ENCODE measurements around the gene ATG13. TPM values are rescaled to one million over a fixed set of nuclear protein-coding genes. Genes with fewer than 3 reads are reported as not detected.
A peak's percentile ranks its signal among the peaks of the same experiment; 100 is the strongest.

ATG13 gene
- polyA plus RNA-seq, result 21.1 and 28.5 TPM in 2 replicates
- polyA minus RNA-seq, result 54.8 and 59.4 TPM in 2 replicates

- Histone ChIP-seq H3K36me3 (ENCODE audit: insufficient read depth, low read length) (no peaks in the 10 kb centered on the region), H4K20me1 (ENCODE audit: insufficient read depth) (no peaks in the 10 kb centered on the region), H3K27me3 (ENCODE audit: insufficient read depth, low read depth, low read length) (no peaks in the 10 kb centered on the region), H3K9me3 (ENCODE audit: low read length) (no peaks in the 10 kb centered on the region), H3K9ac (ENCODE audit: low read length) (peak within 1 kb of the TSS; percentile 85), H3K79me2 (replicated peaks; ENCODE audit: insufficient read depth, low read length) (peaks cover 27% of the 10 kb centered on the region), H2AFZ (ENCODE audit: low read depth, low read length) (peak within 1 kb of the TSS; percentile 90), H3F3A (ENCODE audit: insufficient read depth, low read length, poor library complexity, severe bottlenecking) (no peaks in the 10 kb centered on the region), H3K27ac (ENCODE audit: low read length) (peak within 1 kb of the TSS; percentile 89), H3K4me2 (ENCODE audit: low read length) (peak within 1 kb of the TSS; percentile 100), H3K4me3 (ENCODE audit: low read length) (peak within 1 kb of the TSS; percentile 72), H3K9me2 (ENCODE audit: insufficient read depth, low read length) (no peaks in the 10 kb centered on the region)
- TF ChIP-seq POLR2AphosphoS5 (IDR thresholded peaks at IDR 0.05), result peak; percentile 81
- peak; percentile 73 for TF ChIP-seq SMC3 (conservative IDR thresholded peaks at IDR 0.05; ENCODE audit: poor library complexity)
- peak; percentile 51 for TF ChIP-seq TAF1 (IDR thresholded peaks at IDR 0.05; ENCODE audit: low read depth)
- peak; percentile 90 for TF ChIP-seq CTCF (IDR thresholded peaks at IDR 0.05; ENCODE audit: poor library complexity, severe bottlenecking)
- peak; percentile 99 for TF ChIP-seq EP300 (conservative IDR thresholded peaks at IDR 0.05; ENCODE audit: poor library complexity, severe bottlenecking)
- TF ChIP-seq EZH2 (IDR thresholded peaks at IDR 0.05; ENCODE audit: borderline replicate concordance, insufficient read depth, low read length, poor library complexity, severe bottlenecking), result no peak
- peak; percentile 69 for TF ChIP-seq MXI1 (conservative IDR thresholded peaks at IDR 0.05; ENCODE audit: poor library complexity, severe bottlenecking)
- peak; percentile 72 for TF ChIP-seq REST (IDR thresholded peaks at IDR 0.05; ENCODE audit: borderline replicate concordance)
- TF ChIP-seq RAD21 (conservative IDR thresholded peaks at IDR 0.05), result peak; percentile 68
These were observed at the start of gene ATG13, which contains the start of gene HARBI1 for GRCh38 chr11:46617134-46617971. Gene ATG13, plus strand, starts transcription at chr11:46617553. Its CDS starts 26,739 bp downstream, at chr11:46644292. Gene HARBI1, minus strand, starts transcription at chr11:46617227. Its CDS starts 990 bp downstream, at chr11:46616237.

GRCh38 chr11:46570790-46571398 is 46.5 kb upstream of the ATG13 start:
- Histone ChIP-seq H3K27ac (ENCODE audit: low read length) (no peak overlapping the region), H3K79me2 (replicated peaks; ENCODE audit: insufficient read depth, low read length) (peaks cover 6% of the 10 kb centered on the region)

More at GRCh38 chr11:46570790-46571398, 46.5 kb upstream of the ATG13 start:
- Histone ChIP-seq H4K20me1 (ENCODE audit: insufficient read depth) (no peaks in the 10 kb centered on the region), H3K9ac (ENCODE audit: low read length) (no peak overlapping the region), H3K9me2 (ENCODE audit: insufficient read depth, low read length) (no peaks in the 10 kb centered on the region), H3K4me3 (ENCODE audit: low read length) (no peak overlapping the region), H3K36me3 (ENCODE audit: insufficient read depth, low read length) (no peaks in the 10 kb centered on the region), H3K27me3 (ENCODE audit: insufficient read depth, low read depth, low read length) (no peaks in the 10 kb centered on the region), H2AFZ (ENCODE audit: low read depth, low read length) (no peak overlapping the region), H3F3A (ENCODE audit: insufficient read depth, low read length, poor library complexity, severe bottlenecking) (no peaks in the 10 kb centered on the region), H3K9me3 (ENCODE audit: low read length) (no peaks in the 10 kb centered on the region), H3K4me2 (ENCODE audit: low read length) (no peak overlapping the region)
- TF ChIP-seq CTCF (IDR thresholded peaks at IDR 0.05; ENCODE audit: poor library complexity, severe bottlenecking), result no peak
- TF ChIP-seq MXI1 (conservative IDR thresholded peaks at IDR 0.05; ENCODE audit: poor library complexity, severe bottlenecking), result no peak
- no peak for TF ChIP-seq EP300 (conservative IDR thresholded peaks at IDR 0.05; ENCODE audit: poor library complexity, severe bottlenecking)
- TF ChIP-seq EZH2 (IDR thresholded peaks at IDR 0.05; ENCODE audit: borderline replicate concordance, insufficient read depth, low read length, poor library complexity, severe bottlenecking), result no peak
- no peak for TF ChIP-seq TAF1 (IDR thresholded peaks at IDR 0.05; ENCODE audit: low read depth)
- TF ChIP-seq POLR2AphosphoS5 (IDR thresholded peaks at IDR 0.05), result no peak
- no peak for TF ChIP-seq RAD21 (conservative IDR thresholded peaks at IDR 0.05)
- no peak for TF ChIP-seq SMC3 (conservative IDR thresholded peaks at IDR 0.05; ENCODE audit: poor library complexity)
